Neuronal stem cell (in vitro differentiated cells): Measurements from ENCODE around the gene AGXT2.

Experiments
- DNase-seq: peaks from one replicate; pipeline ENCODE4 v3.0.0-alpha.2; 2013; ENCODE audit warnings: low spot score
- H2AFZ ChIP-seq: one replicate; pipeline ENCODE4 v1.6.1; 2013; ENCODE audit warnings: mild to moderate bottlenecking, low read length, inconsistent platforms
- H2AK5ac ChIP-seq: 2 replicates; pipeline ENCODE4 v1.6.1; 2013; ENCODE audit warnings: low read depth, mild to moderate bottlenecking, inconsistent platforms, low read length, moderate library complexity, mixed read lengths
- H2BK120ac ChIP-seq: 2 replicates; pipeline ENCODE4 v1.6.1; 2013; ENCODE audit warnings: low read depth, mild to moderate bottlenecking, inconsistent platforms, low read length, moderate library complexity, mixed read lengths
- H2BK12ac ChIP-seq: one replicate; pipeline ENCODE4 v1.6.1; 2013; ENCODE audit warnings: low read length, inconsistent platforms
- H2BK15ac ChIP-seq: 2 replicates; pipeline ENCODE4 v1.6.1; 2013; ENCODE audit warnings: mild to moderate bottlenecking, low read length, inconsistent platforms, mixed read lengths
- H2BK5ac ChIP-seq: one replicate; pipeline ENCODE4 v1.6.1; 2013; ENCODE audit warnings: inconsistent platforms, mild to moderate bottlenecking, low read length, moderate library complexity
- H3K14ac ChIP-seq: one replicate; pipeline ENCODE4 v1.6.1; 2013; ENCODE audit warnings: low read length, inconsistent platforms
- H3K18ac ChIP-seq: 2 replicates; pipeline ENCODE4 v1.6.1; 2013; ENCODE audit warnings: low read length, inconsistent platforms
- H3K23ac ChIP-seq: 2 replicates; pipeline ENCODE4 v1.6.1; 2013; ENCODE audit warnings: low read depth, mild to moderate bottlenecking, mixed read lengths, low read length, inconsistent platforms; ENCODE audit not compliant: poor library complexity
- H3K27ac ChIP-seq: replicated peaks from 3 replicates; pipeline ENCODE4 v1.5.1; 2013; ENCODE audit warnings: low read length, inconsistent platforms
- H3K27me3 ChIP-seq, 3 experiments: 2 replicates each; pipeline ENCODE4 v1.6.1; 2013; ENCODE audit warnings: low read length in 3 of 3, mild to moderate bottlenecking in 2 of 3, inconsistent platforms in 1 of 3, low read depth in 1 of 3, mixed read lengths in 1 of 3, moderate library complexity in 1 of 3; ENCODE audit not compliant: control insufficient read depth in 3 of 3, insufficient read depth in 3 of 3
- H3K36me3 ChIP-seq, 2 donors: replicated peaks in 1 of 2; 2 replicates each; pipeline ENCODE4 v1.6.1; 2013; ENCODE audit warnings: low read length in 2 of 2; ENCODE audit not compliant: control insufficient read depth in 2 of 2, insufficient read depth in 2 of 2
- H3K4ac ChIP-seq: 2 replicates; pipeline ENCODE4 v1.6.1; 2013; ENCODE audit warnings: inconsistent platforms, mild to moderate bottlenecking, low read length, moderate library complexity
- H3K4me1 ChIP-seq, 2 donors: 1 replicate in 1 of 2; 2 replicates in 1 of 2; pipeline ENCODE4 v1.6.1; 2013; ENCODE audit warnings: low read length in 2 of 2, low read depth in 1 of 2; ENCODE audit not compliant: control insufficient read depth in 2 of 2, insufficient read depth in 1 of 2
- H3K4me2 ChIP-seq: one replicate; pipeline ENCODE4 v1.6.1; 2013; ENCODE audit warnings: mild to moderate bottlenecking, low read length, inconsistent platforms; ENCODE audit not compliant: insufficient read depth, poor library complexity, severe bottlenecking
- H3K4me3 ChIP-seq, 2 donors: 2 replicates each; pipeline ENCODE4 v1.5.1; 2013; ENCODE audit warnings: low read length in 2 of 2, mild to moderate bottlenecking in 2 of 2, inconsistent platforms in 1 of 2, moderate library complexity in 1 of 2
- H3K79me1 ChIP-seq: one replicate; pipeline ENCODE4 v1.6.1; 2013; ENCODE audit warnings: low read depth, mild to moderate bottlenecking, inconsistent platforms, low read length, moderate library complexity
- H3K9ac ChIP-seq: one replicate; pipeline ENCODE4 v1.6.1; 2013; ENCODE audit warnings: mild to moderate bottlenecking, low read depth, low read length, inconsistent platforms; ENCODE audit not compliant: poor library complexity
- H3K9me3 ChIP-seq, 2 donors: replicated peaks in 1 of 2; 2 replicates each; pipeline versions ENCODE3 to v1.6.1; 2013; ENCODE audit warnings: low read length in 2 of 2, mild to moderate bottlenecking in 2 of 2, inconsistent platforms in 1 of 2, low read depth in 1 of 2, mixed read lengths in 1 of 2, moderate library complexity in 1 of 2; ENCODE audit not compliant: control insufficient read depth in 2 of 2, insufficient read depth in 1 of 2
- H4K8ac ChIP-seq: one replicate; pipeline ENCODE4 v1.6.1; 2013; ENCODE audit warnings: low read depth, mild to moderate bottlenecking, inconsistent platforms, low read length, moderate library complexity
- H4K91ac ChIP-seq: one replicate; pipeline ENCODE4 v1.6.1; 2013; ENCODE audit warnings: low read length, low read depth, mild to moderate bottlenecking, inconsistent platforms; ENCODE audit not compliant: poor library complexity
- WGBS, 2 donors: extraction: QIAGEN DNeasy Blood & Tissue Kit; methylation state at CpG; one replicate each; pipeline ENCODE4 v1.1.7; 2013; ENCODE audit warnings: missing lambda C conversion rate in 2 of 2, mixed read lengths in 1 of 2; ENCODE audit not compliant: insufficient read length in 2 of 2, insufficient replicate concordance in 1 of 2; ENCODE audit errors: extremely low coverage in 2 of 2; 5-methylcytosine and 5-hydroxymethylcytosine counted together

Gene AGXT2

DNA sequence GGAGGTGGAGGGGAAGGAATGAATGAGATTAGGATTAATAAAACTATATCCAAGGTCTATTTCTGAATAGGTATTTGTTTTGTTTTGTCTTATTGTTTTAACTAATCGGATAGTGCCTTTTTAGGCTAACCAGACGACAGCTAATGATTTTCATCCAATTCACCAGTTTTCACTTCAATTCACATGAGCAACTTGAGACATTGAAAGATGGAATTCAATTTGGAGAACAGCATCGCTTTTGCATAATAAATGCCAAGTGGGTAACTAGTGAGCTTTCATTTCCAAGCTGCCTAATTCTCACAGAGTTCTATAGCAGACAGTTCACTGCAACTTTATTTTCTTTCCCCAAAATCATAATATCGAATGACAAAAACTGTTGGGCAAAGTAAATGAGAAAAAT lies 5.0 kb downstream of the AGXT2 start:
- Histone ChIP-seq H3K9me3 (peaks cover 0 to 2% of the 10 kb centered on the region in 2 donors), H3K18ac (no peak overlapping the region), H2AK5ac (no peak overlapping the region), H3K36me3 (no peaks in the 10 kb centered on the region), H2BK15ac (no peak overlapping the region), H3K4ac (no peak overlapping the region), H3K79me1 (no peaks in the 10 kb centered on the region), H3K4me2 (no peak overlapping the region), H2BK5ac (no peak overlapping the region), H4K8ac (no peak overlapping the region), H3K14ac (no peak overlapping the region), H3K9ac (no peak overlapping the region), H4K91ac (no peak overlapping the region), H2BK120ac (no peak overlapping the region), H3K4me3 (no peak overlapping the region), H3K27me3 (no peaks in the 10 kb centered on the region), H3K27ac (no peak overlapping the region), H3K4me1 (peaks cover 0 to 11% of the 10 kb centered on the region in 2 donors), H3K23ac (no peak overlapping the region), H2BK12ac (no peak overlapping the region), H2AFZ (no peak overlapping the region)
- DNase-seq = no peak
- no CpG with 5 or more reads among the region's 4 CpGs for WGBS, 2 donors

DNA sequence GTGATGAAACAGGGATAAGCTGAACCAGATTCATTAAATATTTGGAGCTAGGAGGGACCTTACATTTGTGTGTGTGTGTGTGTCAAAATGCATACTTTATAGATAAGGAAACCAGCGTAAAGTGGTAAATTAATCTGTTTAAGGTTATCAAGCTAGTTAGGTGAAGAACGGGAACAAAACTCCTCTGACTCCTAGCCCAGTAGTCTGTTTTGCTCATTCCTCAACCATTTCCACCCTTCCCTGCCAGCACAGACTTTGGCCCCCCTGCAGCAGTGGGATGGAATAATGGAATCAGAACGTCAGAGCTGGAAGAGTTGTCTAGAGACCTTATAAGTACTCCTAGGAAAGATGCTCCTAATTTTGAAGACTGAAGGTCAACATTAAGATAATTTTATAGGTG lies 6.5 kb downstream of the AGXT2 start:
- Histone ChIP-seq H2BK15ac (no peak overlapping the region), H3K27ac (no peak overlapping the region), H3K27me3 (no peaks in the 10 kb centered on the region), H3K18ac (no peak overlapping the region), H3K9ac (no peak overlapping the region), H3K36me3 (no peaks in the 10 kb centered on the region), H3K23ac (no peak overlapping the region), H4K8ac (no peak overlapping the region), H3K14ac (no peak overlapping the region), H3K9me3 (no peaks in the 10 kb centered on the region), H2AK5ac (no peak overlapping the region), H2AFZ (no peak overlapping the region), H3K4me2 (no peak overlapping the region), H3K4ac (no peak overlapping the region), H3K4me3 (no peak overlapping the region), H2BK120ac (no peak overlapping the region), H2BK12ac (no peak overlapping the region), H3K4me1 (peaks cover 0 to 11% of the 10 kb centered on the region in 2 donors), H3K79me1 (no peaks in the 10 kb centered on the region), H2BK5ac (no peak overlapping the region), H4K91ac (no peak overlapping the region)
- no CpG with 5 or more reads among the region's 3 CpGs for WGBS, 2 donors
- no peak for DNase-seq

- DNase-seq = no peak
- Histone ChIP-seq H2BK12ac (no peak overlapping the region), H3K23ac (no peak overlapping the region), H3K79me1 (no peaks in the 10 kb centered on the region), H3K9ac (no peak overlapping the region), H3K9me3 (no peaks in the 10 kb centered on the region), H2BK15ac (no peak overlapping the region), H3K4me2 (no peak overlapping the region), H3K27ac (no peak overlapping the region), H3K4me1 (peaks cover 0 to 11% of the 10 kb centered on the region in 2 donors), H3K4me3 (no peak overlapping the region), H3K4ac (no peak overlapping the region), H2BK120ac (no peak overlapping the region), H4K8ac (no peak overlapping the region), H3K14ac (no peak overlapping the region), H3K18ac (no peak overlapping the region), H4K91ac (no peak overlapping the region), H2AFZ (peak overlapping the region; percentile 56), H2BK5ac (no peak overlapping the region), H3K36me3 (no peaks in the 10 kb centered on the region), H3K27me3 (no peaks in the 10 kb centered on the region), H2AK5ac (no peak overlapping the region)
- WGBS, 2 donors = no CpG with 5 or more reads among the region's 2 CpGs
These were observed 8.9 kb downstream of the AGXT2 start for GRCh38 chr5:35038891-35039290.

GRCh38 chr5:35036536-35036935 lies 11.2 kb downstream of the AGXT2 start:
- Histone ChIP-seq H2BK15ac (no peak overlapping the region), H3K79me1 (no peaks in the 10 kb centered on the region), H3K18ac (no peak overlapping the region), H2AFZ (no peak overlapping the region), H4K91ac (no peak overlapping the region), H3K23ac (no peak overlapping the region), H3K36me3 (no peaks in the 10 kb centered on the region), H3K4me1 (peaks cover 0 to 12% of the 10 kb centered on the region in 2 donors), H3K9me3 (no peaks in the 10 kb centered on the region), H3K4me3 (no peak overlapping the region), H3K27me3 (no peaks in the 10 kb centered on the region), H2AK5ac (no peak overlapping the region), H4K8ac (no peak overlapping the region), H3K4ac (no peak overlapping the region), H2BK120ac (no peak overlapping the region), H3K27ac (no peak overlapping the region), H3K14ac (no peak overlapping the region), H2BK12ac (no peak overlapping the region), H2BK5ac (no peak overlapping the region), H3K9ac (no peak overlapping the region), H3K4me2 (no peak overlapping the region)
- no peak for DNase-seq
- WGBS, 2 donors = no CpG with 5 or more reads among the region's 4 CpGs
